ENCODE results near the gene KCNMA1.

KCNMA1 gene

DNA sequence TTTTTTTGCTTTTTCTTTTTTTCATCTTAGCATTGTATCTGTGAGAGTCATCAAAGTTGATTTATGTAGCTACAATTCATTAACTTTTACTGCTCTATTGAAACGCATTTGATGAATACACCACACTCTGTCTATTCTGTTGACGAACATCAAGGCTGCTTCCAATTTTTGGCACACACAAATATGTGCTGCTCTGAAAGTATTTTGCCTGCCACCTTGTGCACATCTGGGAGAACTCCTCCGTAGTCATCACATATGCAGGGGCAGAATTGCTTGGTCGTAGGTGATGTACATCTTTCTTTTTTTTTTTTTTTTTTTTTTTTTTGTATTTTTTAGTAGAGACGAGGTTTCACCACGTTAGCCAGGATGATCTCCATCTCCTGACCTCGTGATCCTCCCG is 796.8 kb downstream of the KCNMA1 start:
- DNase-seq, result no peak

- no peak for DNase-seq
These were observed 798.3 kb downstream of the KCNMA1 start for GRCh38 chr10:76839276-76839675.

- DNase-seq, result no peak
These were observed 807.4 kb downstream of the KCNMA1 start for GRCh38 chr10:76830218-76830617.

- DNase-seq, result no peak
These were observed 807.9 kb downstream of the KCNMA1 start for GRCh38 chr10:76829724-76830123.
